ENCODE results near the gene OR4D5. TPM values are rescaled to one million over a fixed set of nuclear protein-coding genes. Genes with fewer than 3 reads are reported as not detected.

OR4D5 gene
- total RNA-seq, 1 donor from 2014 or later: not detected

GRCh38 chr11:123943738-123944137 lies 4.3 kb downstream of the OR4D5 start, which contains the start of gene OR6T1:
TSS of gene OR6T1 (minus strand) at chr11:123943838. CDS start at chr11:123943838, 0 bp downstream.
- Histone ChIP-seq H3K27me3 (no peaks in the 10 kb centered on the region), H3K9me3 (no peaks in the 10 kb centered on the region), H3K36me3 (no peaks in the 10 kb centered on the region), H3K27ac (no peak within 1 kb of the TSS), H3K4me3 (no peak within 1 kb of the TSS), H3K4me1 (no peaks in the 10 kb centered on the region)
- no peak for DNase-seq (ENCODE audit: extremely low spot score in 2 of 2)
- no peak for TF ChIP-seq POLR2A (IDR thresholded peaks at IDR 0.05)
- no peak for TF ChIP-seq POLR2AphosphoS5 (IDR thresholded peaks at IDR 0.05; ENCODE audit: insufficient read depth in 1 of 2, low read depth in 1 of 2)
- TF ChIP-seq CTCF (IDR thresholded peaks at IDR 0.05): no peak
- intact Hi-C loops (cut with DNase I): no loop called here

GRCh38 chr11:123945132-123945531 lies 5.7 kb downstream of the OR4D5 start:
- Histone ChIP-seq H3K4me3 (no peak overlapping the region), H3K36me3 (no peaks in the 10 kb centered on the region), H3K9me3 (no peaks in the 10 kb centered on the region), H3K27me3 (no peaks in the 10 kb centered on the region), H3K27ac (no peak overlapping the region), H3K4me1 (no peaks in the 10 kb centered on the region)
- no peak for DNase-seq (ENCODE audit: extremely low spot score in 2 of 2)
- no peak for TF ChIP-seq POLR2AphosphoS5 (IDR thresholded peaks at IDR 0.05; ENCODE audit: insufficient read depth in 1 of 2, low read depth in 1 of 2)
- TF ChIP-seq POLR2A (IDR thresholded peaks at IDR 0.05): no peak
- TF ChIP-seq CTCF (IDR thresholded peaks at IDR 0.05): no peak
- intact Hi-C loops (cut with DNase I): no loop called here

- Histone ChIP-seq H3K4me3 (no peak overlapping the region), H3K9me3 (no peaks in the 10 kb centered on the region), H3K36me3 (no peaks in the 10 kb centered on the region), H3K4me1 (no peaks in the 10 kb centered on the region), H3K27me3 (no peaks in the 10 kb centered on the region), H3K27ac (no peak overlapping the region)
- intact Hi-C loops (cut with DNase I): no loop called here
- TF ChIP-seq CTCF (IDR thresholded peaks at IDR 0.05) (no peak), POLR2A (IDR thresholded peaks at IDR 0.05) (no peak), POLR2AphosphoS5 (IDR thresholded peaks at IDR 0.05; ENCODE audit: insufficient read depth in 1 of 2, low read depth in 1 of 2) (no peak)
- DNase-seq (ENCODE audit: extremely low spot score in 2 of 2): no peak
These were observed 17.3 kb downstream of the OR4D5 start for GRCh38 chr11:123956752-123957151.

GRCh38 chr11:123973816-123974215 lies 34.4 kb downstream of the OR4D5 start:
- no peak overlapping the region for H3K4me3 ChIP-seq
- no peak for DNase-seq (ENCODE audit: extremely low spot score in 2 of 2)
- no peak overlapping the region for H3K27ac ChIP-seq
- H3K4me1 ChIP-seq: no peaks in the 10 kb centered on the region
- H3K27me3 ChIP-seq: no peaks in the 10 kb centered on the region
- H3K36me3 ChIP-seq: no peaks in the 10 kb centered on the region
- TF ChIP-seq POLR2A (IDR thresholded peaks at IDR 0.05): no peak
- TF ChIP-seq CTCF (IDR thresholded peaks at IDR 0.05): no peak
- no peak for TF ChIP-seq POLR2AphosphoS5 (IDR thresholded peaks at IDR 0.05; ENCODE audit: insufficient read depth in 1 of 2, low read depth in 1 of 2)
- intact Hi-C loops (cut with DNase I): no loop called here
- no peaks in the 10 kb centered on the region for H3K9me3 ChIP-seq

GRCh38 chr11:123976770-123977560 lies 37.5 kb downstream of the OR4D5 start:
- Histone ChIP-seq H3K4me3 (no peak overlapping the region), H3K4me1 (no peaks in the 10 kb centered on the region), H3K36me3 (no peaks in the 10 kb centered on the region), H3K9me3 (no peaks in the 10 kb centered on the region), H3K27me3 (no peaks in the 10 kb centered on the region), H3K27ac (no peak overlapping the region)
- intact Hi-C loops (cut with DNase I): no loop called here
- TF ChIP-seq POLR2A (IDR thresholded peaks at IDR 0.05) (no peak), CTCF (IDR thresholded peaks at IDR 0.05) (no peak), POLR2AphosphoS5 (IDR thresholded peaks at IDR 0.05; ENCODE audit: insufficient read depth in 1 of 2, low read depth in 1 of 2) (no peak)
- DNase-seq (ENCODE audit: extremely low spot score in 2 of 2): no peak

All from vagina (tissue), 2 donors.